NCI-H2171 (cell line): ENCODE results near the gene IQSEC1.
A peak's percentile ranks its signal among the peaks of the same experiment; 100 is the strongest.

Experiments
- DNase-seq: peaks from one replicate; lab custom pipeline; 2025; lab: John Stamatoyannopoulos, UW

IQSEC1 gene

DNA sequence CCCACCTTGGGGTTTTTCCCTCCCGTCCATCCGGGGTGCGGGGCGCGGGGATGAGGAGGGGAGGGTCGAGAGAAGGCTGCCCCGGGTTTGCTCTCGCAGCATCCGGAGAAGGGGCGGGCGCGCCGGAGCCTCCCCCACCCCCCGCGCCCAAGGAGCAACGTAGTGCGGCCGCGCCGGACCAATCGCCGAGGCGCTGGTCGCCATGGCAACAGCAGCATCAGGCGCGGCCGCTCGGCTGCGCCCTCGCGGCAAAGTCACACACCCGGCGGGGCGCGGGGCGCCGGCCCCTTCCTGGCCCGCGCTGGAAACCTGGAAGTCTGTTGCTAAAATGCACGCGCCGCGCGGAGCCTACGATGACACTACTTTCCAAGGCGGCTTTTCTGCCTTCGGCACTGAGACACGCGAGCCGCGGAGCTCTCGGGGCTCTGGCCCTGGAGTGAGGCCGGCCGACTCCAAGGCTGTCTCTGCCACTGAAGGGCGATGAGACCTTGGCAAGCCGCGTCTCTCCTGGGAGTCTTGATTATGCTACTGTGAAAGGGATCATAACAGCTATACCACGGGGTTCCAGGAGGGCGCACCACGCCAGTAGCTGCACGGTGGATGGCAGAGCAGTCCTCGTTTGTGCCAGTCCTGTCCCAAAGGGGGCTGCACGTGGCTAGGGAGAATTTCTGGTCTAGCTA is at the start of gene IQSEC1:
Gene IQSEC1 (minus strand): TSS at position 104 of the 680 bp plus-strand sequence. CDS start 415 bp downstream, outside the sequence.
- DNase-seq: peak; percentile 36

DNA sequence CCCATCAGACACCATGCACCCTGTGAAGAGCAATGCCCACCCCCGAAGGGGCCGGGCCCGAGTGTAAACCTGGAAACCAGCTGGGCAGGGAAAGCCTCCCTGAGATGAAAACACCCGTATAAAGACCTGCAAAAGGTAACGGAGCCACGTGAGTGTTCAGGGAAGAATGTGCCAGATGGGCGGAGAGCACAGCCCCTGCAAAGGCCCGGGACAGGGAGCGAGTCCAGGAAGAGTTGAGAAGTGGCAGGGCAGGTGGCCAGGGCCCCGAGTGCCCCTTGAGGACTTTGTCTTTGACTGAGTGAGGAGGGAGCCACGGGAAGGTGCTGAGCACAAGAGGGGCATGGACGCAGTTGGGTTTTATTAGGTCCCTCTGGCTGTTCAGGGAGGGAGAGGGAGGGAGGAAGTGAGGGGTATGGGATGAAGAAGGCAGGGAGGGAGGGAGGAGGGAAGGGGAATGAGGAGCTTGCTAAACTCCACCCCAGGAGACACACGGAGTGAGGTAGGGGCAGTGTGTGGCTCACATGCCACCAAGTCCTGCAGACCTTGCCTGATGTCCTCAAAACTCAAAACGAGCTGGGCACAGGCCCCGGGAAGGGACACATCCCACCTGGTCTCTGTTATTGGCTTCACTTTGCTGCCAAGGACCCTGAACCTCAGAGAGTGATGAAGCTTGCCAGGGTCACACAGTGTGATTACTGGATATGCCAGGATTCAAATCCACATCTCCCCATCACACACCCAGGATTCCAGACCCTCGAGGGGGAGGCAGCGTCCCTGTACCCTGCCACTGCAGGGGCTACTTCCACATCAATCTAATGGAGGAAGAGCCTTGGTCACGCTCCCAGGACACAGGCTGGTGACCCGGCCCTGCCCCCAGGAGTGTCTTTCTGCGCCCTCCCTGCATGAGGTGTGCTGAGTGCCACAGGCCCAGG is 49.1 kb upstream of the IQSEC1 start:
- no peak for DNase-seq

DNA sequence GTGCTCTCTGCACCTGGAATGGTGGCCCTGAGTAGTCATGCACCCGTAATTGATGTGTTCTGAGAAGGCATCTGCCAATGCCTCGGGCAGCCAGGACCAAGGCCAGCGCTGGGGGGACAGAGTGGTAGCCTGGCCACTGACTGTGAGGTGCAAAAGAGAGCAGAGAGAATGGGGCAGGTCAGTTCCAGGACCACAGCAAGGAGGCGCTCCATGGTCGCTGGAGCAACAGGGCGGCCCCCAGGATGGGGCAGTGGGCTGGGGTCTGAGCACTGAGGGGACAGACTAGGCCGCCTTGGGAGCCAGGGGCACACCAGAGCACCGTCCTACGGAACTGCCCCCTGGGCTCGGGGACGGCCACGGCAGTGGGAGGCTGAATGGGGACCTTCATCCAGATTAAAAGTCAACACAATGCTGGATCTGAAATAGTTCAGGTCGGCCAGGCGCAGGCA is 48.3 kb upstream of the IQSEC1 start:
- no peak for DNase-seq

DNA sequence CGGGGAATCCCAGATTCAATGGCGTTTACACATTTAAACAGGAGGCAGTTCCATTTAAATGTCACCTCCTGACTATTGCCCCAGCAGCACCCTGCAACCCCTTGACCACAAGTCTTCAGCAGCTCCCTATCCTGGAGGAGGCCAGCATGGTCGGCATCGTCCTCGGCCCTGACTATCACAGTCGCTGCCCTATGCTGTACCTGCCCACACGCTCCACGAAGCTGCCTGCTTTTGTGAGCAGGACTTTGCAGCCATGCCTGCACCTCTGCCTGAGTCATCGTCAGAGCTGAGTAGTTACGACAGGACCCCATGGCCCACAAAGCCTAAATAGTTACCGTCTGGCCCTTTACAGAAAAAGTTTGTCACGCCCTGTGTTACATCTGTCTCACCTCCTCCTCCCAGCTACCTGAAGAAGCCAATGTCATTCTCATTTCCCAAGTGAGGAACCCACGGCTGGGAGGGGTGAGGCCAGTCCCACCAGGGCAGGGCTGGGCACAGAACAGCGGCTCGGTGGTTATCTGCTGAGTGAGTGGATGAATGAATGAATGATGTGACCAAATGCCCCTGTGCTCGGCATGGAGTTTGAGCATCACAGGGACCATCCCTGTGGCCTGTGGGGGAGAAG is 47.8 kb upstream of the IQSEC1 start:
- DNase-seq: no peak

DNA sequence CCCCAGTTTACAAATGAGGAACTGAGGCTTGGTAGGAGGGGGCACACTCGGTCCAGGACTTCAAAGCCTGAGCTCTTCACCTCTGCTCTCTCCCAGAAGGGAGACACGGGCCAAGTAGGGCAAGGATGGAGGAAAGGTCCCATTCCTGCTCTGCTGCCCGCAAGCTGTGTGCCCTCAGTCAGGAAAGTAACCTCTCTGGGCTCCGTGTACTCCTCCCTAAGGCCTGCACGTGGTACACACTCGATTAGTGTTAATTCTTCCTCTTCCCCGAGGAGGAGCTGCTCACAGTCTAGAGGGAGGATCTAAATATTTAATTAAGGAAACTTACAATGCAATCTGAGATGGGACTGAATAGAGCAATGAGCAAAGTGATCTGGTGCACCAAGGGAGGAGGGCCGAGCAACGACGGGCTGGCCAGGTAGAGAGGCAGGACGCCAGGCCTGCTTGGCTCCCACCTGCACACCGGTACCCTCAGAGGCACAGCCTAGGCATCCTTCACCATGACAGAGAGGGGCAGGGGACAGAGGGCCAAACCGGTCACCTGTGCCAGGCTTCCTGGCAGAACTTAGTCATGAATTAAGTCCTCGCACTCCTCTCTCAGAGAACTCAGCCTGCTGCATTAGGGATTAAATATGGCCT is 47.2 kb upstream of the IQSEC1 start:
- no peak for DNase-seq

DNA sequence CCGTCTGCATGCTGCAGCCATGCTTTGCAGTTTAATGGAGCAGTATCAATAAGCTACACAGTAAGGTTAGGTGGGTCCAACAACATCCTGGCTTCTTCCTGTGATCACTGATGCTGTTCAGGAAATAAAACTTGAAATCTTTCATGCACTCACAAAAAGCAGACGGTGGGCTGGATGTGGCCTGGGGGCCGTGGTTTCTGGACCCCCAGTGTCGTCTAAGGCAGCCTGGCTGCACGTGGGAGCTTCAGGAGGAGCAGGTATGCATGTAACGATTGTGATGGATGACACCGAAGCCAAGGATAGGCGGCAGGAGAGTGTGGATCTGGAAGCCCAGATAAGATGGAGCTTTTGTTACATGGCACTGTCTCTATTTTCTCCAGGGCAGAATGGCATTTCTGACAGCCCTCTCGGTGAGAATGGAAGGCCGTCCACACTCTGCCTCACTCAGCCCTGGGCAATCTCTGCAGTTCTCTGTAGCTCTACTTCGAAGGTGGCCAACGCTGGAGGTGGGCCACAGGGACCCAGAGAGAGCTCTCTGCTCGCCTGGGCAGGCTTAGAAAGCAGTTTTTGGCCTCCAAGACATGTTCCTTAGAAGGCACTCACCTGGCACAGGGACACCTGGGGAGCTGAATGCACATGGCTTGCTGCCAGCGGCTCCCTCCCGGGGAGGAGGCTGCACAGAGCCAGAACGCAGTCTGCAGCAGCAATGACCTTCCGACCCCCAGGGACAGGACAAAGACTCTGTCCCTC is 46.4 kb upstream of the IQSEC1 start:
- no peak for DNase-seq

DNA sequence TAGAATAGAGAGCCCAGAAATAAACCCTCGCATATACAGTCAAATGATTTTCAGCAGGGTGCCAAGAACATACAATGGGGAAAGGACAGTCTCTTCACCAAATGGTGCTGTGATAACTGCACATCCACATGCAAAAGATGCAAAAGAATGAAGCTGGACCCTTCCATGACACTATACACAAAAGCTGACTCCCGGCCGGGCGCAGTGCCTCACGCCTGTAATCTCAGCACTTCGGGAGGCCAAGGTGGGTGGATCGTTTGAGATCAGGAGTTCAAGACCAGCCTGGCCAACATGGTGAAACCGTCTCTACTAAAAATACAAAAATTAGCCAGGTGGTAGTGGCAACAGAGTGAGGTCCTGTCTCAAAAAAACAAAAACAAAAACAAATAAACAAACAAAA is 43.2 kb upstream of the IQSEC1 start:
- DNase-seq: no peak

DNA sequence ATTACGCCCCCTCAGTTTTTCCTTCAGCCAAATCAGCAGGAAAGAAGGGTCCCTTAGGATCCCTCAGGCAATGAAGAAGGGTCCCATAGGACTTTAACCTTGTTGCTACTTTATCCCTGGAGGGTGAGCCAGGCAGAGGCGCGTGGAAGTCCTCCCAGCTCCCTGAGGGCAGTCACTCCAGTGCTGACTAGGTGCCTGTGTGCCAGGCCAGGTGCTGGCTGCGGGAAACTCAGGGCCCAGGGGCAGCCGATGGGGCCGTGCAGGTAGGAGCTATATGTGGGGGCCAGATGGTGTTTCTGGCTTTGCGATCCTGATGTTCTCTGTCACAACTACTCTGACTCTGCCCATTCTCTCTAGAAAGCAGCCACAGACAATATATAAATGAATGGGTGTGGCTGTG is 42.8 kb upstream of the IQSEC1 start:
- DNase-seq: no peak

DNA sequence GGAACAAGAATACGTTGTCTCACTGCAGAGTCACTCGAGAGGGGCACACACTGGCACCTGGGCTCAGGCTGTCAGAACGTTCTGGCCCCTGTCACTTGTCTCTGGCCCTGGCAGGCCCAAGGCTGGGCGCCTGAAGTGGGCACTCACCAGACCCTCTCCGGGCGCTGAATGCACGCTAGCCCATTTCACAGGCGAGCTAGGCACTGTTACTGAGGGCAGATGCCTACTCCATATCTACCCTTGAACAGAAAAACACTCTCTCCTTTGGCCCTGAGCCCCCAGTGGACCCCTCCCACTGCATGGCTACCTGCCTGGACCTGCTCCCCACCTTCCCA is 42.3 kb upstream of the IQSEC1 start:
- DNase-seq: no peak

DNA sequence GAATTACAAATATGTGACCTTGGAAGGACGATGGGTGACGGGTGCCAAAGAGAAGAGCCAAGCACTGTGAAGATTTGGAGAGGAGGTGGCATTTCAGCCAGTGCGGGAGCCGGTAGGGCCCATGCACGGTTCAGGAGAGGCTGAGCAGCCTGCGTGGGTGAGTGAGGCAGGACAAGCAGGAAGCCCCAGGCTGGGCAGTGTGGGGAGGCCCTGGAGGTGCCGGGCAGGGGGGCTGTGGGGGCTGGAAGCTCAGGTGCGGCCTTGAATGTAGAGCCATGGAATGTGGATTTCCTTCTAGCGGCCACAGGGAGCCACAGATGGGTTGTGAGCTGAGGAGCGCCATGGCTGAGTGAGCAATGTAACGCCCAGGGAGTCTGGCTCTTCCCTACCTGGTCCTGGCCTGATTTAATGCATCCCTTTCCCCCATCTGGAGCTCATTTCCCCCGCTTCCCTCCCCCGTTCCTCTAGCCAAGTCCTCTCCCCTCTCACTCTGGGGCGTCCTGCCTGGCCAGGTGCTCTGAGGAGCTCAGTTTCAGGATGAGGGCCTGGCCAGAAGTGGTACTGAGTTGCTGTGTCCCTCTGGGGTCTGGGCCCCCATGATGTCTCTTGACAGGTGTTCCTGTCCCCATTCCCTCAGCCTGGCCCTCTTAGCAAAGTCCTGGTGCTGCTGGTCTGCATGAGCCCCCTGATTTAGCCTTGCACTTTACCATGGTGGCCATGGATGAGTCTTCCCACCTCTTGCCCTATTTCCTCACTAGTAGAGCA is 41.8 kb upstream of the IQSEC1 start:
- no peak for DNase-seq

DNA sequence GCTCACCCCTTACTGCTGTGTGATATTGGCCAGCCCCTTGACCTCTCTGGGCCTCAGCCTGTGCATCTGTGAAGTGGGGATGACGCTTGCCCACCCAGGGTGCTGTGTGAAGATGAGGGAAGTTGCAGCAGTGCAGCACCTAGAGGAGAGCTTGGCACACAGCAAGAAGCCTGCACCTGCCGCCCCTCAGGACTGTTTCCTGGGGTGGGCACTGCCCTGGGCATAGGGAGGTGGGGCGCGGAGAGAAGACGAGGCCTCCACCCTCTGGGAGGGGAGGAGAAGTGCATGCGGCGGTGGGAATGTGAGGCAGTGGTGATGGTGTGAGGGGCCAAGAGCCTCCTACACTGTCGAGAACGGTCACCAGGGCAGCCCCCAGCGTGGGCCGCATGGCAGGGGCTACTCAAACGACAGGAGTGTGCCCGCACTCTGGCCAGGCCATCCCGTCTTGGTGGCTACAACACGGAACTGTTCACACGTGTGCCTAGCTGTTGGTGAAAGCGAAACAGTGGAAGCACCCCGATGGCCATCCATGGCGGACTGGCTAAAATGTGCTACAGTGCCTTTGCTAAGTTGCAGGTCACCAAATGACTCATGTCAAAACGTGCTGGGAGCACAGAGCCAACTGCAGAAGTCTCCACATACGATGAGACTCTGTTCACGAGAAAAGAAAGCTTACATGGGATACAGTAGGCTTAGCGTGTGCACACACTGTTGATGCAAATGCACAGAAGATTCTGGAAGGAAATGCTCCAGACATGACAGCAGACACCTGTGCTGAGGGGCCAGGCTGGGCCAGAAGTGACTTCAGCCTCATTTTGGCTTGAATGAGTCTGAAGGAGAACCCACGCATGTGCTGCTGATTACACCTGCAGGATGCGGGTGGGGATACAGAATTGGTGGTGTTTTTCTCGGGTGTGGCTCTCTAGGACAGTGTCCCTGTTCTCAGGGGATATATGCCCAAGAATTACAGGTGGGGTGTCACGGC is 40.4 kb upstream of the IQSEC1 start:
- no peak for DNase-seq

DNA sequence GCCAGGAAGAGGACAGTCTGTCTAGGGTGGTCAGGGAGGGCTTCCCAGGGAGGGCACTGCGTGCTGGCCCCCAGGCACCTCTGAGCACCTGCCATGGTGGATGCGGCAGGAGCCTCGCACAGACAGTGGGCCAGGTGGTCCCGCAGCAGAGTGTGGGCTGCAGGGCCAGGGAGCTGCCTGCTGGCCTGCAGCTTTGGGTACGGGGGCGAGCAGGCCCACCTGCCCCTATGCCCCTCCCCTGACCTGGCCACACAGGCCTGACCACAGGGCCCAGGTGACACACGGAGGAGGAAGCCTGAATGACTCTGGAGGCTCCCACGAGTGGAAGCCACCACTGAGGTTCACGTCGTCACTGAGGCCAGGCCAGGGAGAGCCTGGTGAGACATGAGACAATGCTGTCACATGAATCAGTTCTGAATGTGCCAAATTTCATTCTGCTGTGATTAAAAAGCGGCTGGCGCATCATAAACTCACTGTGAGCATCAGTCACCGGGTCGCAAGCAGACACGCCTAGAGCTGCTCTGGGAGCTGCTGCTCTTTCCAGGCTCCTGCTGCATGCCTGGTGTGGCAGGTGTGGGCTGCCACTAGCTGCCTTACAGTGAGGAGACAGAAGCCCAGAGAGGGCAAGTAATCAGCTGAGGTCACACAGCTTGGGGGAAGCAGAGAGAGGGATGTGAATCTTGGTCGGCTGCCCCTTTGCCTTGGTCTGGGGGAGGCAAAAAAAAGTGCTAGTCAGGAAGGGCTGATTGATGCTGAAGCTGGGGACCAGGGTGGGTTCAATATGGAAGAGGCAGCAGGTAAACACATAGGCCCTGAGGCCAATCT is 39.5 kb upstream of the IQSEC1 start:
- no peak for DNase-seq

DNA sequence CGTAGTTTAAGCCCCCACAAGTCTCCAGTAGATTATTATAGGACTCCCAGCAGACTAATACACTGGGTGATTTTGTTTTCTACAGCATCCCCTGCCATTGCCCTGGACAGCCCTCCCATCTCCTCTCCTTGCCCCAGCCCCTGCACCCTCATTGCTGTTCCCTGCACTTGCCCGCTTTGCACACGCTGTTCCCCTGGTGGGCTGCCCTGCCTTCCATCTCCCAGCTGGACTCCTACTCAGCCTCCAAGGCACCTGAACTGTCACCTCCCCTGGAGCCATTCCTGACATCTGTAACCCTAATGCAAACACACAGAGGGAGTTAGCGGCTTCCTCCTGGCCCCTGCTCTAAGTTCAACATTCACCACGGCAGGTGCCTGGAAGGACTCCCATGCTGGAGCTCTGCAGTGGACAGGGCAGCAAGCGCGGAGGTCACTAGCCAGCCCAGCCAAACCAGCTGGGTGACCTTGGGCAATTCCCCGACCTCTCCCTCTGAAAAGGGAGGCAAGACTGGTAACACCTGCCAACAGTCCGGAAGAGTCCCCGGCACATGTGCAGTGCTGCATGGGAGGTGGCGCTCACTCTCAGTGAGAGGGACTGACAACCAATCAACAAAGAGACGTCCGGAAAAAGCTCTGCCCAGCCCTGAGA is 38.8 kb upstream of the IQSEC1 start:
- no peak for DNase-seq

DNA sequence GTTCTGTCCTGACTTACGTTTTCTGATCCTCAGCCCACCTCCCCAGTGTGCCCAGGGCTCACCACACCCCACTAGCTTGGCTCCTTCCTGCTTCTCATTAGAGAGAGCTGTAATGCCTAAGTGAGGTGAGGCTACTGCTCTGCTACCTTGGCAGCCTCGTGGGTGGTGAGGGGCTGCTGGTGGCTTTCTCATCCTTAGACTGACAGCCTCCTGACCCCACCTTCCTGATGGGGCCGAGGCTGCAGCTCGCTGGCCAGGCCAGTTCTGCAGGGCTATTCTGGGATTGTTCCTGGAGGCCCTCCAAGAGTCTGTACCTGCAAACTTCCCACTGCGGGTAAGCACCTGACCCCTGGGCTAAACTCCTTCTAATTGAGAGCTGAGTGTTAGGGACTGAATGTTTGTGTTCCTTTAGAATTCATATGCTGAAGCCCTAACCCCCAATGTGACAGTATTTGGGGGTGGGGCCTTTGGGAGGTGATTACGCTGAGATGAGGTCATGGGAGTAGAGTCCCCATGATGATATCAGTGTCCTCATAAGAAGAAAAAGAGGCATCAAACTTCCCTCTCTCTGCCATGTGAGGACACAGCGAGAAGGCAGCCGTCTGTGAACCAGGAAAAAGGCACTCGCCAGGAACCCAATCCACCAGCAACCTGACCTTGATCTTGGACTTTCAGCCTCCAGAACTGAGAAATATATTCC is 38.1 kb upstream of the IQSEC1 start:
- DNase-seq: no peak

DNA sequence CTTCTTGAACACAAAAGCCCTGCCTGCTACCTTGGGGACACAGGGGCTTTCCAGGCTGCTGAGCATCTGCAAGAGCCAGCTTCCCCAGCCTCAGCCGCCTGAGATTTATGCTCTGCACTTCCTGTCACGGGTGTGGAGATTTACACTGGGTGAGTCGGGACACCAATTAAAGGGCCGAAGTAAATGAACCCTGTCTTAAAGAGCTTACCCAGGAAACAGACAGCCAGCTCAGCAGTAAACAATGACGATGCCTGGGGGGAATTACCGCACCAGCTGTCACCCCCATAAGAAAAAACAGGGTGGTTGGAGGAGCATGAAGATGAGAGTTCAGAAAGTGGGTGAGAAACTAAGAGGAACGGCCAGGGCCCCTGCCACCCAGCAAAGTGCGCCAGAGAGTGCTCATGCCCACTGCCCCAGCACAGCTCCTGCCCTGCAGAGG is 37.5 kb upstream of the IQSEC1 start:
- DNase-seq: peak; percentile 28

DNA sequence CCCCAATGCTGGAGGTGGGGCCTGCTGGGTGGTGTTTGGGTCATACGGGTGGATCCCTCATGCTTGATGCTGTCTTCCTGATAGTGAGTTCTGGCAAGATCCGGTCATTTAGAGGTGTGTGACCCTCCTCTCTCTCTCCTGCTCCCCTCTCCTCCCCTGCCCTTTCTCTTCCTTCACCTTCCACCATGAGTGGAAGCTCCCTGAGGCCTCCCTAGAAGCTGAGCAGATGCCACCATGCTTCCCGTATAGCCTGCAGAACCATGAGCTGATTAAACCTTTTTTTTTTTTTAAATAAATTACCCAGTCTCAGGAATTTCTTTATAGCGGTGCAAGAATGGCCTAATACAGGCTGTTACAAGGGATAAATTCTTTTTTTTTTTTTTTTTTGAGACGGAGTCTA is 36.3 kb upstream of the IQSEC1 start:
- no peak for DNase-seq

DNA sequence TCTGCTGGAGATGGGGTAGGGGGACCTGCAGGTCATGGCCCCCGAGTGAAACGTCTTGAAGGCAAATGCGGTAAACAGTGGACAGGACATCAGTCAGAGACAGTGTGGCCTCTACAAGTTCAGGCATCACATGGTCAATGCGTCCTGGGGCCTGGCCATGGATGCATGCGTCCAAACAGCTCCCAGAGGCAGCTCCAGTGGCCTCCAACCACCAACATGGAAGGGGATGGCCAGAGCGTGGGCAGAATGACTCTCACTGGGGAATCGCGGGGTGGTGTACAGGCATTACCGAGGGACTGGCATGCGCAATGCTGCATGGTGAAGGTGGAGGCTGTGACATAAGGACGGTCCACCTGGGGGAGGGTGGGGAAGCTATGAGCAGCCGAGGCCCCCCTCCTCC is 35.6 kb upstream of the IQSEC1 start:
- no peak for DNase-seq

DNA sequence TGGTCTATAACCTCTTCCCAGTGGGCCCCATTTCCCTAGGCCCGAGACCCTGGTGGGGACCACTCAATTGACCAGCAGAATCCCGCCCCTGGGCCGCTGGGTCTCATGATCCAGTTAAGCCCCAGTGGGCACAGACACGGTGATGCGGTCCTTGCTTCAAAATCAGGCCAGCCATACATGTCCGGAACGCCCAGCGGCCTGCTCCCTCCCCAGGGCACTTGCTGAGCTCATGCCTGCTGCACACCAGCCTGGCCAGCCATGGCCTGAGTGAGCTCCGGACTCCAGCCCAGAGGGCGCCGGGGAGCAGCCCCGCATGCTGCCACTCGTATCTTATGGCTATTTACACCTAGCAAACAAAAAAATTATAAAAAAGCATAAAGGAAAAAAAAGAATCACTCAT is 34.4 kb upstream of the IQSEC1 start:
- no peak for DNase-seq
